Tibial nerve (tissue), 4 donors: ENCODE results near the gene ANKRD28. TPM values are rescaled to one million over a fixed set of nuclear protein-coding genes. Genes with fewer than 3 reads are reported as not detected.

Source experiments
- DNase-seq, 2 donors: peaks; one replicate each; pipeline ENCODE4 v3.0.0-alpha.2; 2019; ENCODE audit warnings: low spot score in 2 of 2
- H3K27ac ChIP-seq, 4 donors: fragments of 200-600 bp; sonication (generic) in 3 of 4; one replicate each; pipeline ENCODE4 v1.5.1; 2017 to 2019; ENCODE audit warnings: mild to moderate bottlenecking in 1 of 4
- H3K27me3 ChIP-seq, 2 donors: fragments of 200-600 bp; sonication (generic) in 1 of 2; one replicate each; pipeline versions ENCODE4 v1.5.1 to v1.6.0; 2017 to 2019
- H3K36me3 ChIP-seq, 3 donors: fragments of 200-600 bp; sonication (generic); one replicate each; pipeline ENCODE4 v1.5.1; 2018 to 2019
- H3K4me1 ChIP-seq, 4 donors: fragments of 200-600 bp; sonication (generic) in 3 of 4; one replicate each; pipeline ENCODE4 v1.5.1; 2017 to 2019
- H3K4me3 ChIP-seq, 4 donors: fragments of 200-600 bp; sonication (generic) in 3 of 4; one replicate each; pipeline ENCODE4 v1.5.1; 2017 to 2019; ENCODE audit warnings: mild to moderate bottlenecking in 1 of 4, moderate library complexity in 1 of 4
- H3K9me3 ChIP-seq, 4 donors: fragments of 200-600 bp; sonication (generic) in 3 of 4; one replicate each; pipeline ENCODE4 v1.5.1; 2017 to 2019
- CTCF ChIP-seq, 5 experiments: fragments of 200-600 bp in 3 of 5; fragments of 450-650 bp in 2 of 5; sonication (generic) in 3 of 5; IDR thresholded peaks; one replicate each; pipeline ENCODE4 v1.5.1; 2016 to 2019; ENCODE audit warnings: antibody characterized with exemption in 5 of 5, mild to moderate bottlenecking in 3 of 5, moderate library complexity in 2 of 5
- EP300 ChIP-seq, 2 donors: sonication (generic); formaldehyde crosslinking; IDR thresholded peaks; one replicate each; pipeline ENCODE4 v1.6.1; 2017; ENCODE audit warnings: antibody characterized with exemption in 2 of 2, mild to moderate bottlenecking in 1 of 2
- POLR2A ChIP-seq, 2 donors: fragments of 450-650 bp; IDR thresholded peaks; one replicate each; pipeline ENCODE4 v1.6.1; 2017; ENCODE audit warnings: antibody characterized with exemption in 2 of 2, mild to moderate bottlenecking in 2 of 2, moderate library complexity in 2 of 2
- WGBS, 2 donors: methylation state at CpG; one replicate each; pipeline ENCODE4 v1.1.5; 2018; 5-methylcytosine and 5-hydroxymethylcytosine counted together
- total RNA-seq, 4 donors: library from RNA; depleted of rRNA; stranded (reverse); fragments of >200 nt; gene quantifications; one replicate each; pipeline ENCODE4 v1.1.0, GENCODE V29; 2016

ANKRD28 gene
- total RNA-seq, 4 donors from 2014 or later, result 78.3 to 93.6 (median 81.0) TPM

- Histone ChIP-seq H3K36me3 (peaks cover 0 to 30% (median 0%) of the 10 kb centered on the region in 3 donors), H3K4me1 (peaks cover 0 to 30% (median 25%) of the 10 kb centered on the region in 4 donors), H3K9me3 (no peaks in the 10 kb centered on the region), H3K27me3 (no peaks in the 10 kb centered on the region), H3K27ac (peak overlapping the region in 3 of 4 donors; percentile 40 to 80 (median 79)), H3K4me3 (no peak overlapping the region)
- WGBS, 2 donors, result 23 to 47% methylated on average over 13 of the region's 13 CpGs
- peak in 1 of 2 donors; percentile 18 for DNase-seq
- peak in 1 of 2 donors; percentile 43 for TF ChIP-seq EP300 (IDR thresholded peaks at IDR 0.05)
- TF ChIP-seq POLR2A (IDR thresholded peaks at IDR 0.05), result no peak
- TF ChIP-seq CTCF (IDR thresholded peaks at IDR 0.05), result no peak
Observed at GRCh38 chr3:15646851-15647511, 150.8 kb downstream of the ANKRD28 start.

- TF ChIP-seq EP300 (IDR thresholded peaks at IDR 0.05) (no peak), CTCF (IDR thresholded peaks at IDR 0.05) (no peak), POLR2A (IDR thresholded peaks at IDR 0.05) (no peak)
- DNase-seq, result no peak
- Histone ChIP-seq H3K36me3 (peaks cover 0 to 36% (median 0%) of the 10 kb centered on the region in 3 donors), H3K9me3 (no peaks in the 10 kb centered on the region), H3K4me1 (peaks cover 0 to 30% (median 25%) of the 10 kb centered on the region in 4 donors), H3K27me3 (no peaks in the 10 kb centered on the region), H3K27ac (peak overlapping the region in 2 of 4 donors; percentile 79 to 80), H3K4me3 (no peak overlapping the region)
- WGBS, 2 donors, result 56 to 66% methylated on average over 18 of the region's 18 CpGs
Observed at GRCh38 chr3:15645740-15646501, 151.9 kb downstream of the ANKRD28 start.

- TF ChIP-seq CTCF (IDR thresholded peaks at IDR 0.05), result no peak
- Histone ChIP-seq H3K4me1 (peaks cover 0 to 30% (median 25%) of the 10 kb centered on the region in 4 donors), H3K27ac (peak overlapping the region in 2 of 4 donors; percentile 13 to 80), H3K4me3 (no peak overlapping the region), H3K9me3 (no peaks in the 10 kb centered on the region), H3K36me3 (peaks cover 0 to 36% (median 0%) of the 10 kb centered on the region in 3 donors), H3K27me3 (no peaks in the 10 kb centered on the region)
- no peak for DNase-seq
- 88 to 92% methylated on average over 6 of the region's 6 CpGs for WGBS, 2 donors
Observed at GRCh38 chr3:15645246-15645645, 152.5 kb downstream of the ANKRD28 start.

- no peak overlapping the region for H3K27ac ChIP-seq
- peaks cover 0 to 38% (median 22%) of the 10 kb centered on the region in 4 donors for H3K4me1 ChIP-seq
- H3K4me3 ChIP-seq, result no peak overlapping the region
- H3K36me3 ChIP-seq, result peaks cover 0 to 22% (median 0%) of the 10 kb centered on the region in 3 donors
- H3K9me3 ChIP-seq, result no peaks in the 10 kb centered on the region
- no peak for TF ChIP-seq EP300 (IDR thresholded peaks at IDR 0.05)
- no peak for TF ChIP-seq CTCF (IDR thresholded peaks at IDR 0.05)
- no peak for TF ChIP-seq POLR2A (IDR thresholded peaks at IDR 0.05)
- DNase-seq, result no peak
- H3K27me3 ChIP-seq, result no peaks in the 10 kb centered on the region
- 80 to 89% methylated on average over 1 of the region's 1 CpG for WGBS, 2 donors
Observed at GRCh38 chr3:15638891-15639262, 158.9 kb downstream of the ANKRD28 start.
